NT2/D1 (cell line): ENCODE results near the gene AFF1.

ENCODE experiments used
- SUZ12 ChIP-seq: IDR thresholded peaks from 2 replicates; pipeline ENCODE4 v1.6.1; 2011; ENCODE audit not compliant: insufficient read length, insufficient read depth; ENCODE audit errors: extremely low read depth
- YY1 ChIP-seq: IDR thresholded peaks from 2 replicates; pipeline ENCODE4 v1.6.1; 2011; ENCODE audit not compliant: insufficient read length, insufficient read depth
- ZNF274 ChIP-seq: IDR thresholded peaks from 2 replicates; pipeline ENCODE4 v1.6.1; 2011; ENCODE audit warnings: mild to moderate bottlenecking, low read depth, low read length

DNA sequence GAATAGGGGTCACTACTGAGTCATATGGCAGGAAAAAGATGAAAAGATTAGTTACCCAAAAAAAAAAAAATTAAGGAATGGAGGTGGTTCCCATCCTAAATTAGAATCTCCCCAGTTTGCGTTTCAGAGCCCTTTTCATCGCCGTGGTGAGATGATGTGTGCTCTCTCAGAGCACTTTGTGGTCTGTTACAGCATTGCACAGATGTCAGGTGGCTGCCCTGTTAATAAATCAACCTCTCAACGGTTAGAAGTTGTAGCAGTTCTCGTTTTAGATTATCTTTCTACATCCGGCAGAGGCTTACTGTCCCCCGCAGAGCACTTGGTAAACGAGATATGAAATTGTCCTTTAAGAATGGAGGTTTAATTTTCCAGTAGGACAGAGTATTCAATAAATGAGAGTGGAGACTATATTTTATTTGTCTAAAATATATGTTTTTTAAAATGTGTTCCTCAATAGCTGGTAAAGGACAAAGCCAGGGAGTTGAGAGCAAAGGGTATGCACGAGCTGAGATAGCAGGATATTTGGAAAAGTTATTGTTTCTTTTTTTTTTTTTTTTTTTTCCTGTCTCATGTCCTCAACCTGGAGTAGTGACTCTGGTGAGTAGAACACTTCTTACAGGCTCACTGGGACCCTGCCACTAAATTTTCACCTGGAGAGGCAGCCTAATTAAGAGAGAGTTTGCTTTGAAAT, 26.9 kb downstream of the AFF1 start:
- TF ChIP-seq YY1 (no peak), ZNF274 (no peak), SUZ12 (no peak)
